Measurements from ENCODE around the gene BTBD1. TPM values are rescaled to one million over a fixed set of nuclear protein-coding genes. Genes with fewer than 3 reads are reported as not detected.
"Not testable (repeated sequence)": the region's sequence is repeated elsewhere in the genome, so short reads cannot be mapped to it uniquely, and the experiment has no call there.

BTBD1 gene
- total and polyA plus RNA-seq, 2 experiments from 2014 or later = 102 to 125 TPM

GRCh38 chr15:83053151-83053550 is 13.9 kb downstream of the BTBD1 start:
- Histone ChIP-seq H3K9me3 (ENCODE audit: low read depth) (no peaks in the 10 kb centered on the region), H3K36me3 (peaks cover 41% of the 10 kb centered on the region), H3K27ac (no peak overlapping the region), H3K4me3 (no peak overlapping the region), H3K27me3 (no peaks in the 10 kb centered on the region), H3K4me1 (ENCODE audit: low read depth) (peaks cover 12% of the 10 kb centered on the region)
- DNase-seq (ENCODE audit: low read depth in 1 of 2, low spot score in 1 of 2) = no peak
- TF ChIP-seq, protein P1, sequence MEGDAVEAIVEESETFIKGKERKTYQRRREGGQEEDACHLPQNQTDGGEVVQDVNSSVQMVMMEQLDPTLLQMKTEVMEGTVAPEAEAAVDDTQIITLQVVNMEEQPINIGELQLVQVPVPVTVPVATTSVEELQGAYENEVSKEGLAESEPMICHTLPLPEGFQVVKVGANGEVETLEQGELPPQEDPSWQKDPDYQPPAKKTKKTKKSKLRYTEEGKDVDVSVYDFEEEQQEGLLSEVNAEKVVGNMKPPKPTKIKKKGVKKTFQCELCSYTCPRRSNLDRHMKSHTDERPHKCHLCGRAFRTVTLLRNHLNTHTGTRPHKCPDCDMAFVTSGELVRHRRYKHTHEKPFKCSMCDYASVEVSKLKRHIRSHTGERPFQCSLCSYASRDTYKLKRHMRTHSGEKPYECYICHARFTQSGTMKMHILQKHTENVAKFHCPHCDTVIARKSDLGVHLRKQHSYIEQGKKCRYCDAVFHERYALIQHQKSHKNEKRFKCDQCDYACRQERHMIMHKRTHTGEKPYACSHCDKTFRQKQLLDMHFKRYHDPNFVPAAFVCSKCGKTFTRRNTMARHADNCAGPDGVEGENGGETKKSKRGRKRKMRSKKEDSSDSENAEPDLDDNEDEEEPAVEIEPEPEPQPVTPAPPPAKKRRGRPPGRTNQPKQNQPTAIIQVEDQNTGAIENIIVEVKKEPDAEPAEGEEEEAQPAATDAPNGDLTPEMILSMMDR (IDR thresholded peaks at IDR 0.05; ENCODE audit: low read depth, low read length) = no peak

DNA sequence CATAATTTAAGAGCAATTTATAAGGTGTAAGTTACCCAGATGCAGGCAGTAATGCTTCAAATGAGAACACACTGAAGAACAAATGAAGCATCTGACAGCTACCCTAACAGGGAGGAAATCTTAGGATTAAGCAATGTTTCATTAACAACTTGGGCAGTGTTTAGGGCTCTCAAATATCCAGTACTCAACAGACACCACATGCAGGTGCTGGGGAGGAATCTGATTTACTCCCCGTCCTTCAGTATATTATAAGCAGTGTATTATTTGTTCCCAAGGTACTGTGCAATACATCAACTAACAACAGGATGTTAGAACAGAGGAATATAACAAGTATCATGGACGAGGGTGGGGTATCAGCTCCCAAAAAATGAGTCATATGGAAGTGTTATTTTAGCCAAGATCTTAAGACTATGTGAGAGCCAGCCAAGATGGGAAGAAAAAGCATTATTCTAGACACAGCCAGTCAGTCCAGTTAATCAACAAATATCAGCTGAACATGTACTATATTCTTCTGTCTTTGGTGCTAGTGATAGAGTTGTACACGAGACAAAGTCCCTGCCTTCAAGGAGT is 20.4 kb downstream of the BTBD1 start:
- peak in 1 of 2 donors; percentile 75 for DNase-seq (ENCODE audit: low read depth in 1 of 2, low spot score in 1 of 2)
- no peak overlapping the region for H3K27ac ChIP-seq
- no peaks in the 10 kb centered on the region for H3K9me3 ChIP-seq (ENCODE audit: low read depth)
- peaks cover 50% of the 10 kb centered on the region for H3K36me3 ChIP-seq
- no peaks in the 10 kb centered on the region for H3K4me1 ChIP-seq (ENCODE audit: low read depth)
- H3K4me3 ChIP-seq = no peak overlapping the region
- no peaks in the 10 kb centered on the region for H3K27me3 ChIP-seq
- TF ChIP-seq, protein P1 (IDR thresholded peaks at IDR 0.05; ENCODE audit: low read depth, low read length) = no peak

GRCh38 chr15:83044156-83044555 is 22.9 kb downstream of the BTBD1 start:
- Histone ChIP-seq H3K4me3 (no peak overlapping the region), H3K27me3 (no peaks in the 10 kb centered on the region), H3K4me1 (ENCODE audit: low read depth) (no peaks in the 10 kb centered on the region), H3K36me3 (peaks cover 46% of the 10 kb centered on the region), H3K27ac (no peak overlapping the region), H3K9me3 (ENCODE audit: low read depth) (no peaks in the 10 kb centered on the region)
- TF ChIP-seq, protein P1 (IDR thresholded peaks at IDR 0.05; ENCODE audit: low read depth, low read length) = no peak
- no peak for DNase-seq (ENCODE audit: low read depth in 1 of 2, low spot score in 1 of 2)

GRCh38 chr15:83039206-83039605 is 27.8 kb downstream of the BTBD1 start:
- Histone ChIP-seq H3K4me1 (ENCODE audit: low read depth) (no peaks in the 10 kb centered on the region), H3K27ac (no peak overlapping the region), H3K36me3 (peaks cover 22% of the 10 kb centered on the region), H3K27me3 (no peaks in the 10 kb centered on the region), H3K9me3 (ENCODE audit: low read depth) (no peaks in the 10 kb centered on the region), H3K4me3 (no peak overlapping the region)
- TF ChIP-seq, protein P1 (IDR thresholded peaks at IDR 0.05; ENCODE audit: low read depth, low read length) = no peak
- no peak for DNase-seq (ENCODE audit: low read depth in 1 of 2, low spot score in 1 of 2)

- Histone ChIP-seq H3K9me3 (ENCODE audit: low read depth) (no peaks in the 10 kb centered on the region), H3K27me3 (no peaks in the 10 kb centered on the region), H3K36me3 (peaks cover 8% of the 10 kb centered on the region), H3K4me1 (ENCODE audit: low read depth) (no peaks in the 10 kb centered on the region), H3K27ac (no peak overlapping the region), H3K4me3 (no peak overlapping the region)
- TF ChIP-seq, protein P1 (IDR thresholded peaks at IDR 0.05; ENCODE audit: low read depth, low read length) = no peak
- DNase-seq (ENCODE audit: low read depth in 1 of 2, low spot score in 1 of 2) = no peak
Measured at GRCh38 chr15:83036253-83036652, 30.8 kb downstream of the BTBD1 start.

DNA sequence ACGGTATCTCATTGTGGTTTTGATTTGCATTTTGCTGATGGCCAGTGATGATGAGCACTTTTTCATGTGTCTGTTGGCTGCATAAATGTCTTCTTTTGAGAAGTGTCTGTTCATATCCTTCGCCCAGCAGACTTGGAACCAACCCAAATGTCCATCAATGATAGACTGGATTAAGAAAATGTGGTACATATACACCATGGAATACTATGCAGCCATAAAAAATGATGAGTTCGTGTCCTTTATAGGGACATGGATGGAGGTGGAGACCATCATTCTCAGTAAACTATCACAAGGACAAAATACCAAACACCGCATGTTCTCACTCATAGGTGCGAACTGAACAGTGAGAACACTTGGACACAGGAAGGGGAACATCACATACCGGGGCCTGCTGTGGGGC is 35.8 kb downstream of the BTBD1 start:
- H3K4me1 ChIP-seq (ENCODE audit: low read depth); H3K27ac ChIP-seq; H3K4me3 ChIP-seq; H3K27me3 ChIP-seq; H3K9me3 ChIP-seq (ENCODE audit: low read depth); DNase-seq (ENCODE audit: low read depth in 1 of 2, low spot score in 1 of 2): not testable (repeated sequence)
- H3K36me3 ChIP-seq = peaks cover 34% of the 10 kb centered on the region

Data from cardiac muscle cell (in vitro differentiated cells and primary cell).